HG02870 (cell line): ENCODE results near the gene CDHR4.
"Not testable (repeated sequence)": the region's sequence is repeated elsewhere in the genome, so short reads cannot be mapped to it uniquely, and the experiment has no call there.

Experiments used
- ATAC-seq: cut with Tn5 transposase; IDR thresholded peaks from one replicate; pipeline ENCODE4 v1.9.1; 2021; ENCODE audit warnings: mild to moderate bottlenecking, moderate library complexity; ENCODE audit not compliant: unreplicated experiment

The CDHR4 gene

GRCh38 chr3:49803465-49804140, 3.9 kb upstream of the CDHR4 start:
- peak; percentile 13 for ATAC-seq

GRCh38 chr3:49802719-49803464, 3.2 kb upstream of the CDHR4 start, which contains the start of gene INKA1:
Gene INKA1, plus strand, starts transcription at chr3:49803261. Its CDS starts 132 bp downstream, at chr3:49803393.
- ATAC-seq: peak; percentile 56

- ATAC-seq: no peak
Observed at GRCh38 chr3:49801160-49801559, 1.5 kb upstream of the CDHR4 start.

- no peak for ATAC-seq
Observed at GRCh38 chr3:49799105-49799504, 568 bp downstream of the CDHR4 start.

- no peak for ATAC-seq
Observed at GRCh38 chr3:49794926-49795905, 4.5 kb downstream of the CDHR4 start.

GRCh38 chr3:49794431-49794830, 5.2 kb downstream of the CDHR4 start:
- no peak for ATAC-seq

- ATAC-seq: no peak
Observed at GRCh38 chr3:49793486-49794085, 6.1 kb downstream of the CDHR4 start.

GRCh38 chr3:49792371-49793150, 7.1 kb downstream of the CDHR4 start:
- no peak for ATAC-seq

DNA sequence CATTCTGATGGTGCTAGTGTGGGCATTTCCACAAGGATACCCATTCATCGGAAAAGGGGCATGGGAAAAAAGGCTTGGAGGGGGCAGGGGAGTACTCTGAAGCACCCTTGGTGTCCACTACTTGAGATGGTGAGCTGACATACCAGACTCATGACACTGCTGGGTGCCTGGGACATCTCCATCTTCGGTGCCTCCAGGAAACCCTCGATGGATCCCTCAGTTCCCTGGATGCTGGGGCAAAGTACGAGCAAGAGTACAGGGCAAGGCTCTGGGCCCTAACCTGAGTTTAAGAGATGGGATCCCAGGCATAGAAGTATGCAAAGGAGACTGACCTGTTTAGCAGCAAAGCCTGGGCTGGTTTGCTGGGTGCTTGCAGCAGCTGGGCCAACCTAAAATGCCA, 8.1 kb downstream of the CDHR4 start:
- ATAC-seq: no peak

DNA sequence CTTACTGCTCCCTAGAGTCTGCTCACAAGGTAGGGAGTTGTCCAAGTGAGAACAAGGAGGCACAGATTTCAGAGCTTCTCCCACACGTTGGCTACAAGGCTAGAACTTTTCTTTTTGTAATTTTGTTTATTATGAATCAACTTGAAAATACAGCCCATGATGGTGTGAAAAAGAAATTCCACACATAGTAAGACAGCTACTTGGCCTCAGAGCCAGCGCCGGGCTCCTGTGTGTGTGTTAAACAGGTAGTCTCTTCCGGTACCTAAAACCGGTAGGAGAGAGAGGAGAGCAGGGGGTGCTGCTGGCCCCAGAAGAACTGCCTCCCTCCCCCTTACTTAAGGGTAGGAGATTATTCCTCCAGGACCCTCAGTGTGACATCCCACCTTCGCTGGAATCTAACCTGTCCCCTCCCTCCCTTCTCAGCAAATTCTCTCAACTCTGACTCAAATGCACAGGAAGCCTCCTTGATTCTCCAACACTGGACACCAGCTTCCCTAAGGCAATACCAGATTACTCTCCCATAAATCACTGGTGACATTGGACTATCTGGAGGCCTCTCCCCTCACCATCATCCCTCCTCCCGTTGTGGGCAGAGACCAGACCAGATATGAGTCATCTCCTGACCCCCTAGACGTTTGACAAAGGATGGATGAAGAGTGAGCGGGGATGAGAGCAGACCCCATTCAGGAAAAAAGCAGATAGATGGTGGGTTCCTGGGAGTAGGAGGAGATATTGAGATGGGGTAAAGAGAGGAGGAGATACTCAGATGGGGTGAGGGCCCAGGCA, 8.9 kb downstream of the CDHR4 start:
- ATAC-seq: no peak

- no peak for ATAC-seq
Observed at GRCh38 chr3:49788056-49788455, 11.6 kb downstream of the CDHR4 start.

- ATAC-seq: no peak
Observed at GRCh38 chr3:49787536-49787935, 12.1 kb downstream of the CDHR4 start.

DNA sequence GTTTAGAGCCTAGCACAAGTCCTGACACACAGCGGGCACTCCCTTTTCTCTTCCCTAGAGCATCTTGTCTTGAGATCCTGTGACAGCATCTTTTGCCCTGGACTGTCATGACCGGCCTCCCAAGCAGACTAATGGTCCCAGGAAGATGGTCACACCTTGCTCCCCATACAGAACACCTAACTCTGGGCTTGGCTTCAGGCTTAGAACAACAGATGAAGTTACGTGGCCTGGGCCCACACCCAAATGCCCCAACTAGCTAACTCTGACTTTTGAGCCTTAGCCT, 12.6 kb downstream of the CDHR4 start:
- no peak for ATAC-seq

DNA sequence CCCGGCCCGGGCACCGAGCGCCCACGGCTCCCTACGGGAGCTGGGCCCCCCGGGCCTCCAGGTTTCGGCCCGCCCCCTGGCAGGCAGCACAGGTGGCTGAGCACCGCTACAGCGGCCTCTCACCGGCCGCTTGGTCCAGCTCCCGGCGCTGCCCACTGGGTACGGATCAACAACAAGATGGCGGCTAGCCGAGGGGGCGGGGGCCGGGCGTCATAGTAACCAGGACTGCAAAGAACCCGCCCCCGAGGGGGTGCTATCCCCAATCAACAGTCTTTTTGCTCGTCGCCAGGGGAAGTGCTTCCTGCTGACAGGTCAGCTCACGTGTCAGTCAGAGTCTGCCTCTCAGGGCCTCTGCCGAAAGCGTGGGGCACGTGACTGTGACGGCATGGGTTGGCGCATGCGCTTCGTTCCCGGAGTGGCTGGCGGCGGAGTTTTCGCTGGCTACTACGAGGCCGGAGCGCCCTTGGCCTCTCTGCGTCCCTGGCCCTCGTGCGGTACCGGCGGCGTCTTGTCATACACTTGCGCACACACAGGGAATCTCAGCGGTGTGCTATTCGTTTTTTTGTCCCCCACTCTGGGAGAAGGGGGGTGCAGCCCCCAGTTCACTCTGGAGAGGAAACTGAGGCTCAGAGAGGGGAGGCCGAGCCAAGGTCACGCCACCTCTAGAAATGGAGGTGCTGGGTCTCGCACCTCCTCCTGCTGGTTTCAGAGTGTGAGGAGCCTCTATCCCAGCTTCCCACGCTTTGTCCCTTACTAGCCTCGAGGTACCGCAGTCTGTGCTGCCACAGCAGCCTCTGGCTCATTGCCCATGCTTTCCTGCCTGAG, 13.1 kb downstream of the CDHR4 start, which contains the start of gene IP6K1:
Gene IP6K1 (minus strand): TSS at position 186 of the 825 bp plus-strand sequence. CDS start 38,502 bp downstream, outside the sequence.
- ATAC-seq: peak; percentile 98

- peak; percentile 29 for ATAC-seq
Observed at GRCh38 chr3:49785565-49786356, 13.9 kb downstream of the CDHR4 start.

- ATAC-seq: not testable (repeated sequence)
Observed at GRCh38 chr3:49782277-49782676, 17.4 kb downstream of the CDHR4 start.

GRCh38 chr3:49781415-49782199, 18.1 kb downstream of the CDHR4 start:
- no peak for ATAC-seq
